HEK293T (cell line): ENCODE measurements around the gene ZNF74.
"Not testable (repeated sequence)": the region's sequence is repeated elsewhere in the genome, so short reads cannot be mapped to it uniquely, and the experiment has no call there.

Experiments
- CTCF ChIA-PET: fragments of 350-600 bp; formaldehyde crosslinking; extraction: SDS; loops from one replicate; lab custom pipeline; 2021; ENCODE audit warnings: antibody characterized with exemption, inconsistent platforms; lab: Yijun Ruan, JAX
- POLR2A ChIA-PET: fragments of 350-600 bp; formaldehyde crosslinking; extraction: SDS; loops from one replicate; lab custom pipeline; 2020; ENCODE audit warnings: antibody characterized with exemption, inconsistent platforms; lab: Yijun Ruan, JAX
- DNase-seq: peaks from one replicate; pipeline ENCODE4 v3.0.0; 2012; ENCODE audit warnings: mixed read lengths; ENCODE audit errors: extremely low spot score
- ARNT ChIP-seq: fragments of 450-650 bp; IDR thresholded peaks from 2 replicates; pipeline ENCODE4 v1.6.1; 2017; ENCODE audit warnings: mild to moderate bottlenecking
- BHLHE40 ChIP-seq: fragments of 450-650 bp; IDR thresholded peaks from 2 replicates; pipeline ENCODE4 v1.6.1; 2016; ENCODE audit warnings: mild to moderate bottlenecking, moderate library complexity, borderline replicate concordance
- CTBP1 ChIP-seq: fragments of 450-650 bp; IDR thresholded peaks from 2 replicates; pipeline ENCODE4 v1.6.1; 2016; ENCODE audit warnings: borderline replicate concordance
- ELF4 ChIP-seq: fragments of 450-650 bp; IDR thresholded peaks from 2 replicates; pipeline ENCODE4 v1.6.1; 2017; ENCODE audit warnings: antibody characterized with exemption
- FOXA1 ChIP-seq: fragments of 450-650 bp; IDR thresholded peaks from 2 replicates; pipeline ENCODE4 v1.6.1; 2016; ENCODE audit warnings: mild to moderate bottlenecking
- FOXK2 ChIP-seq: fragments of 450-650 bp; IDR thresholded peaks from 2 replicates; pipeline ENCODE4 v1.6.1; 2016; ENCODE audit warnings: mild to moderate bottlenecking
- FOXM1 ChIP-seq: fragments of 450-650 bp; IDR thresholded peaks from 2 replicates; pipeline ENCODE4 v1.6.1; 2017; ENCODE audit warnings: mild to moderate bottlenecking, borderline replicate concordance
- HDGF ChIP-seq: fragments of 450-650 bp; IDR thresholded peaks from 2 replicates; pipeline ENCODE4 v1.6.1; 2017; ENCODE audit warnings: antibody characterized with exemption, borderline replicate concordance
- L3MBTL2 ChIP-seq: fragments of 450-650 bp; conservative IDR thresholded peaks from 2 replicates; pipeline ENCODE4 v1.6.1; 2016; ENCODE audit warnings: mild to moderate bottlenecking
- LEF1 ChIP-seq: fragments of 450-650 bp; IDR thresholded peaks from 2 replicates; pipeline ENCODE4 v1.6.1; 2017; ENCODE audit warnings: mild to moderate bottlenecking, borderline replicate concordance
- NFRKB ChIP-seq: fragments of 450-650 bp; IDR thresholded peaks from 2 replicates; pipeline ENCODE4 v1.6.1; 2016; ENCODE audit warnings: mild to moderate bottlenecking, moderate library complexity
- SP1 ChIP-seq: fragments of 450-650 bp; IDR thresholded peaks from 2 replicates; pipeline ENCODE4 v1.6.1; 2017
- SUZ12 ChIP-seq: fragments of 450-650 bp; IDR thresholded peaks from 2 replicates; pipeline ENCODE4 v1.6.1; 2016; ENCODE audit warnings: mild to moderate bottlenecking
- TARDBP ChIP-seq: fragments of 450-650 bp; IDR thresholded peaks from 2 replicates; pipeline ENCODE4 v1.6.1; 2016
- ZNF384 ChIP-seq: fragments of 450-650 bp; IDR thresholded peaks from 2 replicates; pipeline ENCODE4 v1.6.1; 2016
- TF ChIP-seq, protein P1 (sequence below): fragments of 450-650 bp; IDR thresholded peaks from 2 replicates; pipeline ENCODE4 v1.6.1; 2016

Gene ZNF74

DNA sequence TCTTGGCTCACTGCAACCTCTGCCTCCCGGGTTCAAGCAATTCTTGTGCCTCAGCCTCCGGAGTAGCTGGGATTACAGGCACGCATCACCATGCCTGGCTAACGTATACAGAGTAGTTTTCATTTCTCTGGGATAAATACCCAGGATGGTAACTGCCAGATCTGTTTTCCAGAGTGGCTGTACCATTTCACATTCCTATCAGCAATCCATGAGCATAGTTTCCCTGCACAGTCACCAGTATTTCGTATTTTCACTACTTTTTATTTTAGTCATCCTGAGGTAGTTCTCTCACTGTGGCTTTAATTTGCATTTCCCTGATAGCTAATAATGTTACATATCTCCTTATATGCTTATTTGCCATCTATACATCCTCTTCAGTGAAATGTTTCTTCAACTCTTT, 54.7 kb downstream of the ZNF74 start:
- TF ChIP-seq SP1 (no peak), FOXA1 (no peak), ZNF384 (no peak), FOXK2 (no peak), NFRKB (no peak), ARNT (no peak), FOXM1 (no peak), BHLHE40 (no peak), CTBP1 (no peak), HDGF (no peak), ELF4 (no peak), L3MBTL2 (no peak), LEF1 (no peak), SUZ12 (no peak), TARDBP (no peak)
- TF ChIP-seq, protein P1, sequence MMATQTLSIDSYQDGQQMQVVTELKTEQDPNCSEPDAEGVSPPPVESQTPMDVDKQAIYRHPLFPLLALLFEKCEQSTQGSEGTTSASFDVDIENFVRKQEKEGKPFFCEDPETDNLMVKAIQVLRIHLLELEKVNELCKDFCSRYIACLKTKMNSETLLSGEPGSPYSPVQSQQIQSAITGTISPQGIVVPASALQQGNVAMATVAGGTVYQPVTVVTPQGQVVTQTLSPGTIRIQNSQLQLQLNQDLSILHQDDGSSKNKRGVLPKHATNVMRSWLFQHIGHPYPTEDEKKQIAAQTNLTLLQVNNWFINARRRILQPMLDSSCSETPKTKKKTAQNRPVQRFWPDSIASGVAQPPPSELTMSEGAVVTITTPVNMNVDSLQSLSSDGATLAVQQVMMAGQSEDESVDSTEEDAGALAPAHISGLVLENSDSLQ = no peak
- POLR2A ChIA-PET = no interaction called here
- no peak for DNase-seq
- CTCF ChIA-PET = no interaction called here

GRCh38 chr22:20449819-20450550, 56.0 kb downstream of the ZNF74 start:
- ChIA-PET POLR2A (no interaction called here), CTCF (no interaction called here)
- no peak for DNase-seq
- TF ChIP-seq HDGF (no peak), TARDBP (no peak), FOXK2 (no peak), SUZ12 (no peak), FOXA1 (no peak), L3MBTL2 (no peak), LEF1 (no peak), SP1 (no peak), ARNT (no peak), NFRKB (no peak), ZNF384 (no peak), CTBP1 (no peak), BHLHE40 (no peak), ELF4 (no peak), FOXM1 (no peak)
- TF ChIP-seq, protein P1 = no peak

- DNase-seq = no peak
- TF ChIP-seq ZNF384 (no peak), BHLHE40 (no peak), FOXM1 (no peak), ELF4 (no peak), L3MBTL2 (no peak), FOXA1 (no peak)
- POLR2A ChIA-PET = no interaction called here
- CTCF ChIA-PET = interaction anchor here (0.7 kb wide), 1 partner anchor 11 kb away, joined by 3 read pairs; no protein-coding TSS in a partner anchor
Observed at GRCh38 chr22:20450551-20450906, 56.6 kb downstream of the ZNF74 start.

DNA sequence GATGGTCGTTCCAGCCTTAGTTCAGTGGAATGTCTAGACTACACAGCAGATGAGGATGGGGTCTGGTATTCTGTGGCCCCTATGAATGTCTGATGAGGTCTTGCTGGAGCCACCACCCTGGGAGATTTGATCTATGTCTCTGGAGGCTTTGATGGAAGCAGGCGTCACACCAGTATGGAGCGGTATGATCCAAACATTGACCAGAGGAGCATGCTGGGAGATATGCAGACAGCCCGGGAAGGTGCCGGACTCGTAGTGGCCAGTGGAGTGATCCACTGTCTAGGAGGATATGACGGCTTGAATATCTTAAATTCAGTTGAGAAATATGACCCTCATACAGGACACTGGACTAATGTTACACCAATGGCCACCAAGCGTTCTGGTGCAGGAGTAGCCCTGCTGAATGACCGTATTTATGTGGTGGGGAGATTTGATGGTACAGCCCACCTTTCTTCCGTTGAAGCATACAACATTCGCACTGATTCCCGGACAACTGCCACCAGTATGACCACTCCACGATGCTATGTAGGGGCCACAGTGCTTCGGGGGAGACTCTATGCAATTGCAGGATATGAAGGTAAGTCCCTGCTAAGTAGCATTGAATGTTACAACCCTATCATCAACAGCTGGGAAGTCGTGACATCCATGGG, 57.3 kb downstream of the ZNF74 start:
- POLR2A ChIA-PET, DNase-seq: not testable (repeated sequence)
- CTCF ChIA-PET = interaction anchor here (0.6 to 2.4 kb wide), 3 partner anchors 12 to 33 kb away, joined by 3 to 6 read pairs (median 3); no protein-coding TSS in a partner anchor

DNA sequence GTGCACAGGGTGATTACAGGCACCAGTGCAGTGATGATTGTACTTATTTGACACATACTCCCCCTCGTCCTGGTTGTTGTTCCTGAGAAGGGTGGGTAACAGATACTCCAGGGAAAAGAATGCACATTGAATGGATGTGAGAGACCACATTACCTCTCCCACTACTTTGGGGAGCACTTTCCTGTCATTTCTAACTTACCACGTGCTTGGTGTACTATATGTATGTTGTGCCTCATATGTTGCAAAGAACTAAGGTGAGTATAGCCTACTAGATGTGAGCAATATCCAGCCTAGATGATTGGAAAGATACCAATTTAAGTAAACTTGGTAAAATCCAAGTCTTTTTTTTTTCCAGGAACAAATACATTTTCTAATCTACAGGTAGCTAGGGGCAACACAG, 58.0 kb downstream of the ZNF74 start:
- ChIA-PET CTCF (interaction anchor here (0.6 to 2.4 kb wide), 2 partner anchors 30 to 34 kb away, joined by 3 to 6 read pairs; no protein-coding TSS in a partner anchor), POLR2A (no interaction called here)
- no peak for DNase-seq
- TF ChIP-seq FOXM1 (no peak), HDGF (no peak), NFRKB (no peak), FOXA1 (no peak), TARDBP (no peak), CTBP1 (no peak), BHLHE40 (no peak), ELF4 (no peak), ZNF384 (no peak), L3MBTL2 (no peak), FOXK2 (no peak), SP1 (no peak), ARNT (no peak), LEF1 (no peak), SUZ12 (no peak)
- TF ChIP-seq, protein P1 = no peak

DNA sequence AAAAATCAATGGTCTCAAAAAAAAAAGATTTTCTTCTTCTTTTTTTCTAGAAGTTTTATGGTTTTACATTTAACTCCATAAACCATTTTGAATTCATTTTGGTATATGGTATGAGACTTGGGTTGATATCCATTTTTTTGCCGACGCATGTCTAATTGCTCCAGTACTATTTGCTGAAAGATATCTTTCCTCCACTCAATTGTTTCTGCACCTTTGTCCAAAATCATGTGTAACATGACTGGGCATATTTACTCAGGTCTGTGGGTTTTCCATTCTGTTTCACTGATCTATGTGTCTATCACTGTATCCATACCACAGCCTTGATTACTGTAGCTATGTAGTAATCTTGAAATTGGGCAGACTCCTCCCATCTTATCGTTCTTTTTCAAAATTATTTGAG, 59.3 kb downstream of the ZNF74 start:
- TF ChIP-seq ELF4 = no peak
- TF ChIP-seq FOXA1 = no peak
- TF ChIP-seq BHLHE40 = no peak
- TF ChIP-seq, protein P1 = no peak
- no peak for TF ChIP-seq TARDBP
- no peak for TF ChIP-seq CTBP1
- no peak for TF ChIP-seq FOXM1
- no peak for TF ChIP-seq HDGF
- TF ChIP-seq SUZ12 = no peak
- ChIA-PET POLR2A (no interaction called here), CTCF (interaction anchor here (2.4 kb wide), 1 partner anchor 35 kb away, joined by 6 read pairs; no protein-coding TSS in a partner anchor)
- no peak for DNase-seq
